ENCODE data around the gene ZKSCAN1.

DNA sequence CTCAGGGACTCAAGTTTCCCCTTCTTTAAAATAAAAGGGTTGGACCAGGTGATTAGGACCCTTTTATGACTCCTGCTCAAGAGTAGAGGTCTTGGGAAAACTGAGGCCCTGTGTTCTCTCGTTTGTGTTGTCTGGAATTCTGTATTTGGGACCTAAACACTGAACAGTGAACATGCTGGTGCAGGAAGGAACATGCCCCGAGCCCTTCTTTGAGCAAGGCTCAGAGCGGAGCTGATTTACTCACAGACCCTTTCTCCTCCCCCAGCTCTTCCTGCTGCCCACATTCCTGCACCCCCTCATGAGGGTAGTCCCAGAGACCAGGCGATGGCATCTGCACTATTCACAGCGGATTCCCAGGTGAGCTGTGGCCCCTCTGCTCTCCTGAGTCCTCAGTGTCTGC, 14.2 kb downstream of the ZKSCAN1 start:
- TF ChIP-seq POLR2A (IDR thresholded peaks at IDR 0.05): no peak
- TF ChIP-seq, protein P1, sequence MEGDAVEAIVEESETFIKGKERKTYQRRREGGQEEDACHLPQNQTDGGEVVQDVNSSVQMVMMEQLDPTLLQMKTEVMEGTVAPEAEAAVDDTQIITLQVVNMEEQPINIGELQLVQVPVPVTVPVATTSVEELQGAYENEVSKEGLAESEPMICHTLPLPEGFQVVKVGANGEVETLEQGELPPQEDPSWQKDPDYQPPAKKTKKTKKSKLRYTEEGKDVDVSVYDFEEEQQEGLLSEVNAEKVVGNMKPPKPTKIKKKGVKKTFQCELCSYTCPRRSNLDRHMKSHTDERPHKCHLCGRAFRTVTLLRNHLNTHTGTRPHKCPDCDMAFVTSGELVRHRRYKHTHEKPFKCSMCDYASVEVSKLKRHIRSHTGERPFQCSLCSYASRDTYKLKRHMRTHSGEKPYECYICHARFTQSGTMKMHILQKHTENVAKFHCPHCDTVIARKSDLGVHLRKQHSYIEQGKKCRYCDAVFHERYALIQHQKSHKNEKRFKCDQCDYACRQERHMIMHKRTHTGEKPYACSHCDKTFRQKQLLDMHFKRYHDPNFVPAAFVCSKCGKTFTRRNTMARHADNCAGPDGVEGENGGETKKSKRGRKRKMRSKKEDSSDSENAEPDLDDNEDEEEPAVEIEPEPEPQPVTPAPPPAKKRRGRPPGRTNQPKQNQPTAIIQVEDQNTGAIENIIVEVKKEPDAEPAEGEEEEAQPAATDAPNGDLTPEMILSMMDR (IDR thresholded peaks at IDR 0.05): no peak

Measured in right lobe of liver (tissue), 4 donors.